ENCODE results near the gene PRDM4. TPM values are rescaled to one million over a fixed set of nuclear protein-coding genes. Genes with fewer than 3 reads are reported as not detected.

The PRDM4 gene
- total and polyA plus RNA-seq, 8 donors: 16.1 to 27.3 (median 25.6) TPM

GRCh38 chr12:107788281-107788680 lies 27.3 kb upstream of the PRDM4 start:
- Histone ChIP-seq H3K27me3 (peaks cover 0 to 9% of the 10 kb centered on the region in 2 donors), H3K4me3 (no peak overlapping the region), H3K4me1 (peaks cover 0 to 6% of the 10 kb centered on the region in 2 donors), H3K9me3 (no peaks in the 10 kb centered on the region), H3K36me3 (no peaks in the 10 kb centered on the region), H3K27ac (no peak overlapping the region)
- intact Hi-C loops (cut with DNase I): no loop called here
- DNase-seq (no peak), ATAC-seq (no peak)
- no peak for TF ChIP-seq CTCF (IDR thresholded peaks at IDR 0.05)

- intact Hi-C loops (cut with DNase I): no loop called here
- no peak overlapping the region for H3K4me3 ChIP-seq
- no peaks in the 10 kb centered on the region for H3K36me3 ChIP-seq
- H3K9me3 ChIP-seq: no peaks in the 10 kb centered on the region
- TF ChIP-seq CTCF (IDR thresholded peaks at IDR 0.05): no peak
- ATAC-seq (no peak), DNase-seq (no peak)
- H3K4me1 ChIP-seq: peaks cover 0 to 10% of the 10 kb centered on the region in 2 donors
- H3K27me3 ChIP-seq: no peaks in the 10 kb centered on the region
- no peak overlapping the region for H3K27ac ChIP-seq
Observed at GRCh38 chr12:107783406-107784376, 22.8 kb upstream of the PRDM4 start.

- Histone ChIP-seq H3K4me3 (no peak overlapping the region), H3K9me3 (no peaks in the 10 kb centered on the region), H3K36me3 (no peaks in the 10 kb centered on the region), H3K4me1 (peaks cover 0 to 10% of the 10 kb centered on the region in 2 donors), H3K27ac (no peak overlapping the region), H3K27me3 (peaks cover 2 to 12% of the 10 kb centered on the region in 2 donors)
- intact Hi-C loops (cut with DNase I): no loop called here
- ATAC-seq (no peak), DNase-seq (no peak)
- TF ChIP-seq CTCF (IDR thresholded peaks at IDR 0.05): no peak
Observed at GRCh38 chr12:107782067-107782466, 21.1 kb upstream of the PRDM4 start.

GRCh38 chr12:107780298-107780697 lies 19.4 kb upstream of the PRDM4 start:
- DNase-seq (no peak), ATAC-seq (peak; percentile 30)
- Histone ChIP-seq H3K4me1 (peaks cover 0 to 17% of the 10 kb centered on the region in 2 donors), H3K9me3 (no peaks in the 10 kb centered on the region), H3K36me3 (no peaks in the 10 kb centered on the region), H3K27ac (no peak overlapping the region), H3K27me3 (peaks cover 19 to 30% of the 10 kb centered on the region in 2 donors), H3K4me3 (no peak overlapping the region)
- no peak for TF ChIP-seq CTCF (IDR thresholded peaks at IDR 0.05)
- intact Hi-C loops (cut with DNase I): no loop called here

GRCh38 chr12:107779077-107779831 lies 18.3 kb upstream of the PRDM4 start:
- intact Hi-C loops (cut with DNase I): no loop called here
- DNase-seq (no peak), ATAC-seq (peak; percentile 63)
- Histone ChIP-seq H3K9me3 (no peaks in the 10 kb centered on the region), H3K27me3 (peaks cover 30 to 40% of the 10 kb centered on the region in 2 donors), H3K4me3 (no peak overlapping the region), H3K36me3 (no peaks in the 10 kb centered on the region), H3K4me1 (peaks cover 0 to 21% of the 10 kb centered on the region in 2 donors), H3K27ac (peak overlapping the region in 1 of 2 donors; percentile 56)
- no peak for TF ChIP-seq CTCF (IDR thresholded peaks at IDR 0.05)
